Nephron progenitor cell (in vitro differentiated cells): ENCODE results near the gene FCRL4.

Source experiments
- DNase-seq: peaks from one replicate; pipeline ENCODE4 v3.0.0; 2021
- H3K27ac Mint-ChIP-seq: 2 replicates; pipeline ENCODE4 v1.8.0; 2021; ENCODE audit warnings: mild to moderate bottlenecking, moderate library complexity, mixed read lengths
- H3K27me3 Mint-ChIP-seq: 2 replicates; pipeline ENCODE4 v1.8.0; 2021; ENCODE audit warnings: mild to moderate bottlenecking, low read depth, mixed read lengths; ENCODE audit not compliant: poor library complexity
- H3K36me3 Mint-ChIP-seq: 2 replicates; pipeline ENCODE4 v1.8.0; 2021; ENCODE audit warnings: low read depth, mixed read lengths
- H3K4me1 Mint-ChIP-seq: 2 replicates; pipeline ENCODE4 v1.8.0; 2021; ENCODE audit warnings: mixed read lengths
- H3K4me3 Mint-ChIP-seq: 2 replicates; pipeline ENCODE4 v1.8.0; 2021; ENCODE audit warnings: mild to moderate bottlenecking, moderate library complexity, mixed read lengths
- H3K9me3 Mint-ChIP-seq: 2 replicates; pipeline ENCODE4 v1.8.0; 2021; ENCODE audit warnings: mild to moderate bottlenecking, moderate library complexity, mixed read lengths
- CTCF ChIP-seq: fragments of 200-600 bp; sonication (generic); IDR thresholded peaks from 2 replicates; pipeline ENCODE4 v1.5.0; 2021; ENCODE audit warnings: antibody characterized with exemption

The FCRL4 gene

GRCh38 chr1:157585984-157586383, 11.9 kb downstream of the FCRL4 start:
- H3K36me3 Mint-ChIP-seq, result no peaks in the 10 kb centered on the region
- peaks cover 17% of the 10 kb centered on the region for H3K27me3 Mint-ChIP-seq
- no peak for TF ChIP-seq CTCF
- no peaks in the 10 kb centered on the region for H3K9me3 Mint-ChIP-seq
- no peak overlapping the region for H3K4me3 Mint-ChIP-seq
- H3K27ac Mint-ChIP-seq, result no peak overlapping the region
- H3K4me1 Mint-ChIP-seq, result no peaks in the 10 kb centered on the region
- DNase-seq, result peak; percentile 20

- Mint-ChIP-seq H3K36me3 (no peaks in the 10 kb centered on the region), H3K27me3 (peaks cover 17% of the 10 kb centered on the region), H3K27ac (no peak overlapping the region), H3K4me1 (no peaks in the 10 kb centered on the region), H3K9me3 (no peaks in the 10 kb centered on the region), H3K4me3 (no peak overlapping the region)
- DNase-seq, result no peak
- TF ChIP-seq CTCF, result no peak
Observed at GRCh38 chr1:157584503-157584902, 13.4 kb downstream of the FCRL4 start.

- no peak for TF ChIP-seq CTCF
- peaks cover 13% of the 10 kb centered on the region for H3K27me3 Mint-ChIP-seq
- H3K4me1 Mint-ChIP-seq, result no peaks in the 10 kb centered on the region
- H3K9me3 Mint-ChIP-seq, result no peaks in the 10 kb centered on the region
- no peaks in the 10 kb centered on the region for H3K36me3 Mint-ChIP-seq
- DNase-seq, result no peak
- no peak overlapping the region for H3K4me3 Mint-ChIP-seq
- no peak overlapping the region for H3K27ac Mint-ChIP-seq
Observed at GRCh38 chr1:157580828-157581210, 17.1 kb downstream of the FCRL4 start.

GRCh38 chr1:157580179-157580827, 17.6 kb downstream of the FCRL4 start:
- H3K4me1 Mint-ChIP-seq, result no peaks in the 10 kb centered on the region
- H3K27me3 Mint-ChIP-seq, result peaks cover 13% of the 10 kb centered on the region
- no peak overlapping the region for H3K4me3 Mint-ChIP-seq
- peak; percentile 40 for DNase-seq
- no peak overlapping the region for H3K27ac Mint-ChIP-seq
- no peaks in the 10 kb centered on the region for H3K9me3 Mint-ChIP-seq
- peak; percentile 81 for TF ChIP-seq CTCF
- no peaks in the 10 kb centered on the region for H3K36me3 Mint-ChIP-seq

GRCh38 chr1:157577420-157577819, 20.5 kb downstream of the FCRL4 start:
- H3K4me1 Mint-ChIP-seq, result no peaks in the 10 kb centered on the region
- no peaks in the 10 kb centered on the region for H3K9me3 Mint-ChIP-seq
- no peak overlapping the region for H3K4me3 Mint-ChIP-seq
- H3K27ac Mint-ChIP-seq, result no peak overlapping the region
- peaks cover 12% of the 10 kb centered on the region for H3K27me3 Mint-ChIP-seq
- TF ChIP-seq CTCF, result no peak
- DNase-seq, result no peak
- H3K36me3 Mint-ChIP-seq, result no peaks in the 10 kb centered on the region

GRCh38 chr1:157575744-157576143, 22.1 kb downstream of the FCRL4 start:
- TF ChIP-seq CTCF, result no peak
- Mint-ChIP-seq H3K27ac (peak overlapping the region; percentile 19), H3K27me3 (peaks cover 7% of the 10 kb centered on the region), H3K4me1 (no peaks in the 10 kb centered on the region), H3K9me3 (no peaks in the 10 kb centered on the region), H3K36me3 (no peaks in the 10 kb centered on the region), H3K4me3 (no peak overlapping the region)
- DNase-seq, result no peak
